A549 (cell line): ENCODE results near the gene SLC27A6. TPM values are rescaled to one million over a fixed set of nuclear protein-coding genes. Genes with fewer than 3 reads are reported as not detected.

Experiments
- ATAC-seq, 2 experiments: fragments of 200-7000 bp in 1 of 2; fragments of >200 bp in 1 of 2; cut with Nextera tagmentation in 1 of 2; cut with Tn5 transposase in 1 of 2; 3 replicates each; pipeline versions ENCODE4 v1.8.0 to v1.9.1; 2018 to 2020; ENCODE audit warnings: mild to moderate bottlenecking in 1 of 2, moderate library complexity in 1 of 2
- CTCF ChIA-PET: fragments of 300-600 bp; sonication (Branson Sonifier 250); formaldehyde crosslinking; extraction: SDS; loops from one replicate; lab custom pipeline; 2021; ENCODE audit warnings: antibody characterized with exemption, inconsistent platforms; lab: Yijun Ruan, JAX
- POLR2A ChIA-PET: fragments of 350-600 bp; formaldehyde crosslinking; extraction: SDS; loops from one replicate; lab custom pipeline; 2021; ENCODE audit warnings: antibody characterized with exemption, inconsistent platforms; lab: Yijun Ruan, JAX
- DNase-seq, 2 experiments: peaks; one replicate each; pipeline versions ENCODE4 v3.0.0 to v3.0.0-alpha.2; 2011 to 2016; ENCODE audit warnings: low read depth in 1 of 2, low spot score in 1 of 2
- FAIRE-seq: peaks from 2 replicates; lab custom pipeline; 2011; peaks lifted over from hg19 to GRCh38; lab: Jason Lieb, UNC
- H3K27ac ChIP-seq, 2 experiments: fragments of >200 bp; sonication (Bioruptor Twin); formaldehyde crosslinking; 3 replicates each; pipeline ENCODE4 v1.5.1; 2016 to 2017
- H3K4me1 ChIP-seq: fragments of >200 bp; sonication (Bioruptor Twin); formaldehyde crosslinking; 3 replicates; pipeline ENCODE4 v1.6.1; 2016
- H3K4me2 ChIP-seq: fragments of >200 bp; sonication (Bioruptor Twin); formaldehyde crosslinking; 3 replicates; pipeline ENCODE4 v1.6.1; 2016
- H3K4me3 ChIP-seq: fragments of >200 bp; sonication (Bioruptor Twin); formaldehyde crosslinking; 3 replicates; pipeline ENCODE4 v1.5.1; 2016
- H3K9me3 ChIP-seq: fragments of >200 bp; sonication (Bioruptor Twin); formaldehyde crosslinking; 3 replicates; pipeline ENCODE4 v1.6.1; 2016
- CBX8 ChIP-seq: fragments of 200-600 bp; sonication (generic); IDR thresholded peaks from 2 replicates; pipeline ENCODE4 v1.6.1; 2016
- CHD4 ChIP-seq: fragments of 200-600 bp; sonication (generic); IDR thresholded peaks from 2 replicates; pipeline ENCODE4 v1.6.1; 2016; ENCODE audit warnings: antibody characterized with exemption, mild to moderate bottlenecking, borderline replicate concordance
- EHMT2 ChIP-seq: fragments of 200-600 bp; sonication (generic); IDR thresholded peaks from 2 replicates; pipeline ENCODE4 v1.6.1; 2016; ENCODE audit warnings: antibody characterized with exemption, low read depth, mild to moderate bottlenecking, moderate library complexity
- FOSB ChIP-seq: fragments of 250-450 bp; sonication (Bioruptor Pico); IDR thresholded peaks from 2 replicates; pipeline ENCODE4 v1.5.0; 2020; ENCODE audit warnings: mild to moderate bottlenecking, moderate library complexity
- GATA3 ChIP-seq: IDR thresholded peaks from 2 replicates; pipeline ENCODE4 v1.6.1; 2012; ENCODE audit warnings: borderline replicate concordance
- JUN ChIP-seq, 2 experiments: fragments of >200 bp; sonication (Bioruptor Twin); formaldehyde crosslinking; IDR thresholded peaks; 2 replicates in 1 of 2; 3 replicates in 1 of 2; pipeline ENCODE4 v1.6.1; 2016 to 2017
- JUNB ChIP-seq: fragments of >200 bp; sonication (Bioruptor Twin); formaldehyde crosslinking; IDR thresholded peaks from 2 replicates; pipeline ENCODE4 v1.6.1; 2016
- POLR2A ChIP-seq: IDR thresholded peaks from 2 replicates; pipeline ENCODE4 v1.6.1; 2012; ENCODE audit warnings: mild to moderate bottlenecking, low read length
- RARB ChIP-seq: fragments of 250-450 bp; sonication (Bioruptor Pico); IDR thresholded peaks from 2 replicates; pipeline ENCODE4 v1.8.0; 2021; ENCODE audit warnings: mild to moderate bottlenecking, moderate library complexity
- RFX5 ChIP-seq: fragments of 450-650 bp; IDR thresholded peaks from 2 replicates; pipeline ENCODE4 v1.7.1; 2014; ENCODE audit warnings: antibody characterized with exemption, mild to moderate bottlenecking, moderate library complexity
- RNF2 ChIP-seq: fragments of 200-600 bp; sonication (generic); IDR thresholded peaks from 2 replicates; pipeline ENCODE4 v1.6.1; 2016; ENCODE audit warnings: low read depth, mild to moderate bottlenecking, antibody characterized with exemption, moderate library complexity, borderline replicate concordance
- SMC3 ChIP-seq: fragments of >200 bp; sonication (Bioruptor Twin); formaldehyde crosslinking; IDR thresholded peaks from 3 replicates; pipeline ENCODE4 v1.6.1; 2018; ENCODE audit warnings: inconsistent platforms
- ZNF302 ChIP-seq: fragments of 250-450 bp; sonication (Bioruptor Pico); IDR thresholded peaks from 2 replicates; pipeline ENCODE4 v1.9.0; 2021; ENCODE audit warnings: inconsistent platforms, mild to moderate bottlenecking, moderate library complexity
- ZSCAN20 ChIP-seq: fragments of 250-450 bp; sonication (Bioruptor Pico); IDR thresholded peaks from 2 replicates; pipeline ENCODE4 v1.8.0; 2022; ENCODE audit warnings: mild to moderate bottlenecking, moderate library complexity
- WGBS: methylation state at CpG from one replicate; pipeline ENCODE4 v1.1.6; 2017; ENCODE audit errors: missing lambda C conversion rate; 5-methylcytosine and 5-hydroxymethylcytosine counted together
- polyA plus RNA-seq, 4 experiments: library from polyadenylated mRNA; depleted of rRNA in 3 of 4; stranded (reverse); fragments of >200 nt; fragmentation: RNase III in 1 of 4; extraction: RNeasy Plus Mini Kit Qiagen cat#74134 plus additional on column Dnase treatment in 1 of 4; gene quantifications; 2 replicates in 3 of 4; 3 replicates in 1 of 4; pipeline ENCODE4 v1.2.3, GENCODE V29; 2011 to 2017
- TF ChIP-seq, protein P1 (sequence below): IDR thresholded peaks from 2 replicates; pipeline ENCODE4 v1.6.1; 2012
- TF ChIP-seq, protein P2 (sequence below): fragments of 250-450 bp; sonication (Bioruptor Pico); IDR thresholded peaks from 2 replicates; pipeline ENCODE4 v1.5.0; 2021; ENCODE audit warnings: mild to moderate bottlenecking, moderate library complexity, borderline replicate concordance
- TF ChIP-seq, protein P3 (sequence below): fragments of >200 bp; sonication (Bioruptor Twin); formaldehyde crosslinking; IDR thresholded peaks from 3 replicates; pipeline ENCODE4 v1.5.1; 2016
- TF ChIP-seq, protein P4 (sequence below): fragments of 450-650 bp; IDR thresholded peaks from 2 replicates; pipeline ENCODE4 v1.6.1; 2014; ENCODE audit warnings: antibody characterized with exemption
- TF ChIP-seq, protein P5 (sequence below): fragments of 200-600 bp; sonication (generic); IDR thresholded peaks from 2 replicates; pipeline ENCODE4 v1.6.1; 2016; ENCODE audit warnings: antibody characterized with exemption, mild to moderate bottlenecking, moderate library complexity
- TF ChIP-seq, protein P6 (sequence below): IDR thresholded peaks from 2 replicates; pipeline ENCODE4 v1.6.1; 2012; ENCODE audit warnings: low read depth, borderline replicate concordance

The SLC27A6 gene
- polyA plus RNA-seq, 2 of the 4 experiments (the other 2 are of a cell fraction) = 0.05 TPM; not detected in 1

DNA sequence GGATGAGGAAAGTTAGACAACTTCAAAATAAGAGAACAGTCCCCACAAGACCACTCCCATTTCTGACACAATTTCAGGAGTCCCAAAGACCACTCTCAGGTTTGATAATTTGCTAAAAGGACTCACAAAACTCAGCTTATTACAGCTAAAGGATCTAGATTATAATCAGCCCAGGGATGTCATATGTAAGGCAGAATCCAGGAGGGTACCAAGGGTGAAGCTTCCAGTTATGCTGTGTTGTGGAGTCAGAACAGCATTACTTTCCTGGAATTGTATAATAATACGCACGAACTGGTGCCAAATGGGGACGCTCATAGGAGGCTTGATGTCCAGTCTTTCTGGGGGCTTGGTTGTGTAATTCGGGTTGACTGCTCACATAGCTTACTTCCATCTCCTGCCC, 55.4 kb downstream of the SLC27A6 start:
- CTCF ChIA-PET = no interaction called here
- POLR2A ChIA-PET = no interaction called here
- no peaks in the 10 kb centered on the region for H3K4me1 ChIP-seq
- no peak for TF ChIP-seq ZNF302 (CRISPR knock-in tag)
- TF ChIP-seq, protein P1, sequence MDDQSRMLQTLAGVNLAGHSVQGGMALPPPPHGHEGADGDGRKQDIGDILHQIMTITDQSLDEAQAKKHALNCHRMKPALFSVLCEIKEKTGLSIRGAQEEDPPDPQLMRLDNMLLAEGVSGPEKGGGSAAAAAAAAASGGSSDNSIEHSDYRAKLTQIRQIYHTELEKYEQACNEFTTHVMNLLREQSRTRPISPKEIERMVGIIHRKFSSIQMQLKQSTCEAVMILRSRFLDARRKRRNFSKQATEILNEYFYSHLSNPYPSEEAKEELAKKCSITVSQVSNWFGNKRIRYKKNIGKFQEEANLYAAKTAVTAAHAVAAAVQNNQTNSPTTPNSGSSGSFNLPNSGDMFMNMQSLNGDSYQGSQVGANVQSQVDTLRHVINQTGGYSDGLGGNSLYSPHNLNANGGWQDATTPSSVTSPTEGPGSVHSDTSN = no peak
- TF ChIP-seq SMC3 = no peak
- TF ChIP-seq RFX5 = no peak
- TF ChIP-seq EHMT2 = no peak
- TF ChIP-seq, protein P2, sequence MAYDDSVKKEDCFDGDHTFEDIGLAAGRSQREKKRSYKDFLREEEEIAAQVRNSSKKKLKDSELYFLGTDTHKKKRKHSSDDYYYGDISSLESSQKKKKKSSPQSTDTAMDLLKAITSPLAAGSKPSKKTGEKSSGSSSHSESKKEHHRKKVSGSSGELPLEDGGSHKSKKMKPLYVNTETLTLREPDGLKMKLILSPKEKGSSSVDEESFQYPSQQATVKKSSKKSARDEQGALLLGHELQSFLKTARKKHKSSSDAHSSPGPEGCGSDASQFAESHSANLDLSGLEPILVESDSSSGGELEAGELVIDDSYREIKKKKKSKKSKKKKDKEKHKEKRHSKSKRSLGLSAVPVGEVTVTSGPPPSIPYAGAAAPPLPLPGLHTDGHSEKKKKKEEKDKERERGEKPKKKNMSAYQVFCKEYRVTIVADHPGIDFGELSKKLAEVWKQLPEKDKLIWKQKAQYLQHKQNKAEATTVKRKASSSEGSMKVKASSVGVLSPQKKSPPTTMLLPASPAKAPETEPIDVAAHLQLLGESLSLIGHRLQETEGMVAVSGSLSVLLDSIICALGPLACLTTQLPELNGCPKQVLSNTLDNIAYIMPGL (CRISPR knock-in tag) = no peak
- TF ChIP-seq RARB (CRISPR knock-in tag) = no peak
- TF ChIP-seq FOSB (CRISPR knock-in tag) = no peak
- TF ChIP-seq, protein P3, sequence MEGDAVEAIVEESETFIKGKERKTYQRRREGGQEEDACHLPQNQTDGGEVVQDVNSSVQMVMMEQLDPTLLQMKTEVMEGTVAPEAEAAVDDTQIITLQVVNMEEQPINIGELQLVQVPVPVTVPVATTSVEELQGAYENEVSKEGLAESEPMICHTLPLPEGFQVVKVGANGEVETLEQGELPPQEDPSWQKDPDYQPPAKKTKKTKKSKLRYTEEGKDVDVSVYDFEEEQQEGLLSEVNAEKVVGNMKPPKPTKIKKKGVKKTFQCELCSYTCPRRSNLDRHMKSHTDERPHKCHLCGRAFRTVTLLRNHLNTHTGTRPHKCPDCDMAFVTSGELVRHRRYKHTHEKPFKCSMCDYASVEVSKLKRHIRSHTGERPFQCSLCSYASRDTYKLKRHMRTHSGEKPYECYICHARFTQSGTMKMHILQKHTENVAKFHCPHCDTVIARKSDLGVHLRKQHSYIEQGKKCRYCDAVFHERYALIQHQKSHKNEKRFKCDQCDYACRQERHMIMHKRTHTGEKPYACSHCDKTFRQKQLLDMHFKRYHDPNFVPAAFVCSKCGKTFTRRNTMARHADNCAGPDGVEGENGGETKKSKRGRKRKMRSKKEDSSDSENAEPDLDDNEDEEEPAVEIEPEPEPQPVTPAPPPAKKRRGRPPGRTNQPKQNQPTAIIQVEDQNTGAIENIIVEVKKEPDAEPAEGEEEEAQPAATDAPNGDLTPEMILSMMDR = no peak
- no peak for TF ChIP-seq ZSCAN20 (CRISPR knock-in tag)
- TF ChIP-seq, protein P4, sequence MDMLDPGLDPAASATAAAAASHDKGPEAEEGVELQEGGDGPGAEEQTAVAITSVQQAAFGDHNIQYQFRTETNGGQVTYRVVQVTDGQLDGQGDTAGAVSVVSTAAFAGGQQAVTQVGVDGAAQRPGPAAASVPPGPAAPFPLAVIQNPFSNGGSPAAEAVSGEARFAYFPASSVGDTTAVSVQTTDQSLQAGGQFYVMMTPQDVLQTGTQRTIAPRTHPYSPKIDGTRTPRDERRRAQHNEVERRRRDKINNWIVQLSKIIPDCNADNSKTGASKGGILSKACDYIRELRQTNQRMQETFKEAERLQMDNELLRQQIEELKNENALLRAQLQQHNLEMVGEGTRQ = no peak
- no peak for TF ChIP-seq CHD4
- no peak for TF ChIP-seq JUNB
- TF ChIP-seq, protein P5, sequence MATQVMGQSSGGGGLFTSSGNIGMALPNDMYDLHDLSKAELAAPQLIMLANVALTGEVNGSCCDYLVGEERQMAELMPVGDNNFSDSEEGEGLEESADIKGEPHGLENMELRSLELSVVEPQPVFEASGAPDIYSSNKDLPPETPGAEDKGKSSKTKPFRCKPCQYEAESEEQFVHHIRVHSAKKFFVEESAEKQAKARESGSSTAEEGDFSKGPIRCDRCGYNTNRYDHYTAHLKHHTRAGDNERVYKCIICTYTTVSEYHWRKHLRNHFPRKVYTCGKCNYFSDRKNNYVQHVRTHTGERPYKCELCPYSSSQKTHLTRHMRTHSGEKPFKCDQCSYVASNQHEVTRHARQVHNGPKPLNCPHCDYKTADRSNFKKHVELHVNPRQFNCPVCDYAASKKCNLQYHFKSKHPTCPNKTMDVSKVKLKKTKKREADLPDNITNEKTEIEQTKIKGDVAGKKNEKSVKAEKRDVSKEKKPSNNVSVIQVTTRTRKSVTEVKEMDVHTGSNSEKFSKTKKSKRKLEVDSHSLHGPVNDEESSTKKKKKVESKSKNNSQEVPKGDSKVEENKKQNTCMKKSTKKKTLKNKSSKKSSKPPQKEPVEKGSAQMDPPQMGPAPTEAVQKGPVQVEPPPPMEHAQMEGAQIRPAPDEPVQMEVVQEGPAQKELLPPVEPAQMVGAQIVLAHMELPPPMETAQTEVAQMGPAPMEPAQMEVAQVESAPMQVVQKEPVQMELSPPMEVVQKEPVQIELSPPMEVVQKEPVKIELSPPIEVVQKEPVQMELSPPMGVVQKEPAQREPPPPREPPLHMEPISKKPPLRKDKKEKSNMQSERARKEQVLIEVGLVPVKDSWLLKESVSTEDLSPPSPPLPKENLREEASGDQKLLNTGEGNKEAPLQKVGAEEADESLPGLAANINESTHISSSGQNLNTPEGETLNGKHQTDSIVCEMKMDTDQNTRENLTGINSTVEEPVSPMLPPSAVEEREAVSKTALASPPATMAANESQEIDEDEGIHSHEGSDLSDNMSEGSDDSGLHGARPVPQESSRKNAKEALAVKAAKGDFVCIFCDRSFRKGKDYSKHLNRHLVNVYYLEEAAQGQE = no peak
- no peak for TF ChIP-seq POLR2A
- no peaks in the 10 kb centered on the region for H3K9me3 ChIP-seq
- DNase-seq (no peak), FAIRE-seq (no peak), ATAC-seq (no peak)
- H3K27ac ChIP-seq = no peak overlapping the region
- WGBS = 35% methylated on average over 4 of the region's 4 CpGs
- no peak overlapping the region for H3K4me2 ChIP-seq
- H3K4me3 ChIP-seq = no peak overlapping the region

DNA sequence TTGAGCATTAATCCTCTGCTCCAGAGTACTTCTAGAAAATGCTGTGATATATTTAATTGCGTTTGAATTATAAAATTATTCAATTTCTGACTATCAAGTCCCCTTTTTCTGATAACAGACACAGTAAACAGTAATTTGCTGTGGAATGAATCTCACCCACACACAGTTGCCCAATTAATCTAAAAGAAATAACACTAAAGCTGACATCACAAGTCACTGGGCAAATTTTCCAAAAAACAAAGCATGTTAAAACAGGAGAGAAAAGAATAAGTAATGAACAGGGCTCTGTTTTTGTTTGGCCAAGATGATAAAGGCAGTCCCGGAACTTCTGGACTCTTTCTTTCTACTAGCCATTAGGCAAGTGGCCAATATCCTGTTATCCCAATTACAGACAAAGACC, 56.5 kb downstream of the SLC27A6 start:
- TF ChIP-seq GATA3 = no peak
- TF ChIP-seq ZNF302 (CRISPR knock-in tag) = no peak
- TF ChIP-seq JUN (IDR thresholded peaks at IDR 0.05) = no peak
- TF ChIP-seq CBX8 = no peak
- TF ChIP-seq, protein P6, sequence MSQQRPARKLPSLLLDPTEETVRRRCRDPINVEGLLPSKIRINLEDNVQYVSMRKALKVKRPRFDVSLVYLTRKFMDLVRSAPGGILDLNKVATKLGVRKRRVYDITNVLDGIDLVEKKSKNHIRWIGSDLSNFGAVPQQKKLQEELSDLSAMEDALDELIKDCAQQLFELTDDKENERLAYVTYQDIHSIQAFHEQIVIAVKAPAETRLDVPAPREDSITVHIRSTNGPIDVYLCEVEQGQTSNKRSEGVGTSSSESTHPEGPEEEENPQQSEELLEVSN = no peak
- no peak for TF ChIP-seq FOSB (CRISPR knock-in tag)
- TF ChIP-seq RNF2 = no peak
- TF ChIP-seq, all 56 proteins: peak for 0
- DNase-seq = no peak
- H3K27ac ChIP-seq = no peak overlapping the region
- ChIA-PET POLR2A (no interaction called here), CTCF (no interaction called here)
- H3K9me3 ChIP-seq = no peaks in the 10 kb centered on the region
- no peak overlapping the region for H3K4me3 ChIP-seq
- FAIRE-seq = no peak
- ATAC-seq = no peak
- H3K4me1 ChIP-seq = no peaks in the 10 kb centered on the region
- no peak overlapping the region for H3K4me2 ChIP-seq
- 24% methylated on average over 2 of the region's 2 CpGs for WGBS
